Thymus (tissue), 11 donors: ENCODE results near the gene GABRE. TPM values are rescaled to one million over a fixed set of nuclear protein-coding genes. Genes with fewer than 3 reads are reported as not detected.

Experiments used
- DNase-seq, 9 donors: peaks; one replicate each; pipeline ENCODE4 v3.0.0-alpha.2; 2013; ENCODE audit warnings: low spot score in 9 of 9, low read depth in 6 of 9, missing footprints in 1 of 9
- H3K27ac ChIP-seq, 2 donors: one replicate each; pipeline ENCODE4 v1.5.1; 2013; ENCODE audit warnings: control low read depth in 1 of 2, low read depth in 1 of 2, low read length in 1 of 2, mild to moderate bottlenecking in 1 of 2, moderate library complexity in 1 of 2
- H3K27me3 ChIP-seq, 2 donors: one replicate each; pipeline ENCODE4 v1.5.1; 2013; ENCODE audit warnings: low read length in 1 of 2; ENCODE audit not compliant: control insufficient read depth in 2 of 2, insufficient read depth in 1 of 2
- H3K36me3 ChIP-seq, 2 donors: one replicate each; pipeline ENCODE4 v1.5.1; 2013; ENCODE audit warnings: low read length in 1 of 2, mild to moderate bottlenecking in 1 of 2, moderate library complexity in 1 of 2; ENCODE audit not compliant: control insufficient read depth in 2 of 2, insufficient read depth in 2 of 2
- H3K4me1 ChIP-seq, 2 donors: one replicate each; pipeline ENCODE4 v1.5.1; 2013; ENCODE audit warnings: low read length in 2 of 2; ENCODE audit not compliant: control insufficient read depth in 2 of 2, insufficient read depth in 2 of 2
- H3K4me3 ChIP-seq, 2 donors: one replicate each; pipeline ENCODE4 v1.5.1; 2013; ENCODE audit warnings: low read length in 2 of 2, control low read depth in 1 of 2, mild to moderate bottlenecking in 1 of 2
- H3K9me3 ChIP-seq, 2 donors: one replicate each; pipeline ENCODE4 v1.5.1; 2013; ENCODE audit warnings: low read length in 1 of 2, mild to moderate bottlenecking in 1 of 2; ENCODE audit not compliant: control insufficient read depth in 2 of 2, insufficient read depth in 1 of 2
- WGBS: extraction: QIAGEN DNeasy Blood & Tissue Kit; methylation state at CpG from one replicate; pipeline ENCODE4 v1.1.7; 2013; 5-methylcytosine and 5-hydroxymethylcytosine counted together
- polyA plus RNA-seq: library from polyadenylated mRNA; stranded (reverse); fragments of 200-250 nt; gene quantifications from one replicate; pipeline ENCODE4 v1.2.3, GENCODE V29; 2013
- total RNA-seq: library from RNA; stranded (reverse); fragments of 120-200 nt; gene quantifications from one replicate; pipeline ENCODE4 v1.2.4, GENCODE V29; 2013
- donor health status: healthy.

GABRE gene
- total and polyA plus RNA-seq, 2 donors = 2.9 to 13.4 TPM

DNA sequence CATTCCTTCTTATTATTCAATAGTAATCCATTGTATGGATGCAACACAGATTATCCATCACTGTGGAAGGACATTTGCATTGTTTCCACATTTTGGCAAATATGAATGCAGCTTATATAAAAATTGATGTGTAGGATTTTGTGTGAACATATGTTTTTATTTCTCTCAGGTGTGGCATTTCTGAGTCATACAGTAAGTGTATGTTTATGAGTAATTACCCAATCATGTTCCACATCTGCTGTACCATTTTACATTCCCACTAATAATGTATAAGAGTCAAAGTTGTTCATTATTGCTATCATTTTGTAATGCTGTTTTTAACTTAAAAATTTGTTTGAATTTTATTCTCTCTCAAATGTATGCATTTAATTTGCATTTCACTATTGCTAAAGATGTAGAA, 36.3 kb downstream of the GABRE start:
- Histone ChIP-seq H3K4me1 (no peaks in the 10 kb centered on the region), H3K27ac (no peak overlapping the region), H3K9me3 (no peaks in the 10 kb centered on the region), H3K36me3 (no peaks in the 10 kb centered on the region), H3K27me3 (no peaks in the 10 kb centered on the region), H3K4me3 (no peak overlapping the region)
- no peak for DNase-seq

DNA sequence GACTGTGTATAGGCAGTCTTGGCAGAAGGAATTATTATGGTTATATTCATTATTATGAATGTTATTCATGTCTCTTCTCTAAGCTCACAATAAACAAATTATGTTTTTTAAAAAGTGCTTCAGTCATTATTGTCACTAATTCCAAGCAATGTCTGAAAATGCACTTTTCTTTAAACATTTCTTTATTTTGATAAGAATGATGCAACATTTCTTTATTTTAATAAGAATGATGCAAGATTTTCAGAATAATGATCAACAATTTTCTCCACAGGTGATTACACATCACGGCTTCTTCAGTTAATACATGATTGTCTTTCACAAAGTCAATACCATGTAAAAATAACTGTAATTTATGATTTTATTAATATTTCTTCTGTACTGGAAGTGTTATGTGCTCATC, 39.1 kb downstream of the GABRE start:
- 94% methylated on average over 1 of the region's 1 CpG for WGBS
- Histone ChIP-seq H3K9me3 (no peaks in the 10 kb centered on the region), H3K4me3 (no peak overlapping the region), H3K27ac (no peak overlapping the region), H3K36me3 (no peaks in the 10 kb centered on the region), H3K27me3 (no peaks in the 10 kb centered on the region), H3K4me1 (no peaks in the 10 kb centered on the region)
- DNase-seq = no peak

DNA sequence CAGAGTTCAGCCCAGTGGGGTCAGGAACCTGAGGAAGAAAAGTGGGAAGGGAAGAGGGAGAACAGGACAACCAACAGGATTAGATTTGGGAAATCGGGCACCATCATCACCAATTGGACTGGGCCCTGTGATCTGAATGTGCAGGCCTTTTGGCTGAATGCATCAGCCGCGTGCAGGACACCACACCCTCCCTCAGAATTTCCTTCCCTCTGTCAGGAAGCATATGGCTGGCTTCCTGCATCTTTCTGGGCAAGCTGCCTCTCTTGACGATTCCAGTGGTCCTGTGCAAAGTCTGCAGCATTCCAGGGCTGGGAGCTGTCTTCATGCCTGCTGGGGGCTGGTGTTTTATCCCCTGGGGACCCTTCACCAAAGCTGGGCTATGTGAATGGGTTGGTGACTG, 45.4 kb downstream of the GABRE start:
- WGBS = 48% methylated on average over 4 of the region's 4 CpGs

DNA sequence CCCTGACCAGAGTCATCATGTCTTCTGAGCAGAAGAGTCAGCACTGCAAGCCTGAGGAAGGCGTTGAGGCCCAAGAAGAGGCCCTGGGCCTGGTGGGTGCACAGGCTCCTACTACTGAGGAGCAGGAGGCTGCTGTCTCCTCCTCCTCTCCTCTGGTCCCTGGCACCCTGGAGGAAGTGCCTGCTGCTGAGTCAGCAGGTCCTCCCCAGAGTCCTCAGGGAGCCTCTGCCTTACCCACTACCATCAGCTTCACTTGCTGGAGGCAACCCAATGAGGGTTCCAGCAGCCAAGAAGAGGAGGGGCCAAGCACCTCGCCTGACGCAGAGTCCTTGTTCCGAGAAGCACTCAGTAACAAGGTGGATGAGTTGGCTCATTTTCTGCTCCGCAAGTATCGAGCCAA, 50.8 kb downstream of the GABRE start:
- Histone ChIP-seq H3K27me3 (no peaks in the 10 kb centered on the region), H3K4me1 (no peaks in the 10 kb centered on the region), H3K27ac (no peak overlapping the region), H3K36me3 (no peaks in the 10 kb centered on the region), H3K4me3 (no peak overlapping the region), H3K9me3 (peaks cover 0 to 33% of the 10 kb centered on the region in 2 donors)
- no peak for DNase-seq
- WGBS = 95% methylated on average over 6 of the region's 6 CpGs

More for the DNA sequence above, 45.4 kb downstream of the GABRE start:
- Histone ChIP-seq H3K27me3 (no peaks in the 10 kb centered on the region), H3K27ac (no peak overlapping the region), H3K4me3 (no peak overlapping the region), H3K36me3 (no peaks in the 10 kb centered on the region), H3K4me1 (no peaks in the 10 kb centered on the region), H3K9me3 (peaks cover 0 to under 1% of the 10 kb centered on the region in 2 donors)
- DNase-seq = no peak

DNA sequence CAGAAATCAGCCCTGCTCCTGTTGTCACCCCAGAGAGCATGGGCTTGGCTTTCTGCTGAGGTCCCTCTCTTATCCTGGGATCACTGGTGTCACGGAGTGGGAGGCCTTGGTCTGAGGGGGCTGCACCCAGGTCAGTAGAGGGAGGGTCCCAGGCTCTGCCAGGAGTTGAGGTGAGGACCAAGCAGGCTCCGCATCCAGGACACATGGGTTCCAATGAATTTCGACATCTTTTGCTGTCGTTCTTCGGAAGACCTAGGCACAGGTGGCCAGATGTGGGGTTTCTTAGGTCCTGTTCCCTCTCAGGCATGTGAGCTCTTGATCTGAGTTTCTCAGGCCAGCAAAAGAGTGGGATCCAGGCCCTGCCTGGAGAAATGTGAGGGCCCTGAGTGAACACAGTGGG, 51.8 kb downstream of the GABRE start:
- 97% methylated on average over 5 of the region's 5 CpGs for WGBS
- peaks cover 0 to 33% of the 10 kb centered on the region in 2 donors for H3K9me3 ChIP-seq
- H3K27me3 ChIP-seq = no peaks in the 10 kb centered on the region
- H3K36me3 ChIP-seq = no peaks in the 10 kb centered on the region
- no peak overlapping the region for H3K4me3 ChIP-seq
- DNase-seq = no peak
- no peaks in the 10 kb centered on the region for H3K4me1 ChIP-seq
- no peak overlapping the region for H3K27ac ChIP-seq

DNA sequence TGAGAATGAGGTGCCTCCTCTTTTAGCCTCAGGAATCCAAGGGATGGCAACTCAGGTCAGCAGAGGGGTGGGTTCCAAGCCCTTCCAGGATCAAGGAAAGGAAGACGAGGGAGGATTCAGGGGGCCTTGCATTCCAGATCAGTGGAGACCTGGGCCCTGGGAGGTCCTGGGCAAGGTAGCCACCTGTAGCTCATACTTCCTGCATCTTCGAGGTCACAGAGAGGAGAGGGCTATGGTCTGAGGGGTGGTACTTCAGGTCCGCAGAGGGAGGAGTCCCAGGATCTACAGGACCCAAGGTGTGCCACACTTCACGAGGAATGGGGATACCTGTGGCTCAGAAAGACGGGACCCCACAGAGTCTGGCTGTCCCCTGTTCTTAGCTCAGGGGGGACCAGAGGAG, 52.6 kb downstream of the GABRE start:
- no peak for DNase-seq
- no peaks in the 10 kb centered on the region for H3K4me1 ChIP-seq
- H3K36me3 ChIP-seq = no peaks in the 10 kb centered on the region
- H3K9me3 ChIP-seq = peaks cover 0 to 33% of the 10 kb centered on the region in 2 donors
- H3K27ac ChIP-seq = no peak overlapping the region
- H3K4me3 ChIP-seq = no peak overlapping the region
- 93% methylated on average over 5 of the region's 5 CpGs for whole genome bisulfite sequencing
- no peaks in the 10 kb centered on the region for H3K27me3 ChIP-seq

DNA sequence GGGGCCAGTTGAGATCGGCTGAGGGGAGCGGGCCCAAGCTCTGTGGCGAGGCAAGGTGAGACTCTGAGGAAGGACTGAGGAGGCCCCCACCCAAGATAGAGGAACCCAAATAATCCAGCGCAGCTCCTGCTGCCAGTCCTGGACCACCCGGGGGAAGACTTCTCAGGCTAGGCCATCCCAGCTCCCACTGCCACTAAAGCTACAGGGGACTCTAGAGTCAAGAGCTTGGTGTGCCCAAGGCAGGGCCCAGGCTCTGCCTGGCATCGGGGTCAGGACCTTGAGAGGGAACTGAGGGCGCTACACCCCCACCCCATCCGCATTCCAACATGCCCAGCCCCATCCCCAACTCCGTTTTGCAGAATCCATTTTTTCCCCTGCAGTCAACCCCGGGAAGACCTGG, 53.2 kb downstream of the GABRE start:
- Histone ChIP-seq H3K27me3 (no peaks in the 10 kb centered on the region), H3K27ac (no peak overlapping the region), H3K4me3 (no peak overlapping the region), H3K36me3 (no peaks in the 10 kb centered on the region), H3K9me3 (peaks cover 0 to 33% of the 10 kb centered on the region in 2 donors), H3K4me1 (no peaks in the 10 kb centered on the region)
- 97% methylated on average over 10 of the region's 10 CpGs for WGBS
- DNase-seq = no peak

DNA sequence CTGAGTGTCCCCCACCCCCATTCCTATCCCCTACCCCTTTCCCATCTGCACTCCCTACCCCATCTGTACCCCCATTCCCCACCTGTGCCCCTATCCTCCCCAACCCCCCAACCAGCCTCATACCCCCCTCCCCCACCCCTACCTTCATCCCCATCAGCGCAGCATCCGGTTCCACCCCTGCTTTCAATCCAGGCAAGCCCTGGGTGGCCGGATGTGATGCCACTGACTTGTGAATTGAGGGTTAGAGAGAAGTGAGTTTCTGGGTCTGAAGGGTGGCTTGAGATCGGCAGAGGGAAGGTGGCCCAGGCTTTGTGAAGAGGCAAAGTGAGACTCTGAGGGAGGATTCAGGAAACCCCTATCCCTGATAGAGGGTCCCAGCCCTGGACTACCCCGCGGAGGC, 53.9 kb downstream of the GABRE start:
- Histone ChIP-seq H3K27me3 (no peaks in the 10 kb centered on the region), H3K36me3 (no peaks in the 10 kb centered on the region), H3K4me1 (no peaks in the 10 kb centered on the region), H3K9me3 (peaks cover 0 to 33% of the 10 kb centered on the region in 2 donors), H3K4me3 (no peak overlapping the region), H3K27ac (no peak overlapping the region)
- DNase-seq = no peak
- 74% methylated on average over 6 of the region's 6 CpGs for WGBS

DNA sequence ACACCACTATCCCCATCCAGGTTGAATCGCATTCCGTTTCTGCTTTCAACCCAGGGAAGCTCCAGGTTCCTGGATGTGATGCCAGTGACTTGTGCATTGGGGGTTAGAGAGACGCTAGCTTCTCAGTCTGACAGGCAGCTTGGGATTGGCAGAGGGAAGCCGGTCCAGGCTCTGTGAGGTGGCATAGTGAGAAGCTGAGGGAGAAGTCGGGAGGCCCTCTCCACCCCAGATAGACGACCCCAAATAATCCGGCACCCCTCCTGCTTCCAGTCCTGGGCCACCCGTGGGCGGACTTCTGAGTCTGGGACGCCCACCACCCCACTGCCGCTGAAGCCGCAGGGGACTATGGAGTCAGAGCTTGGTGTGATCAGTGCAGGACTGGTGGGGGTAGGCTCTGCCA, 54.4 kb downstream of the GABRE start:
- Histone ChIP-seq H3K4me3 (no peak overlapping the region), H3K4me1 (no peaks in the 10 kb centered on the region), H3K27me3 (no peaks in the 10 kb centered on the region), H3K36me3 (no peaks in the 10 kb centered on the region), H3K9me3 (peaks cover 0 to 33% of the 10 kb centered on the region in 2 donors), H3K27ac (no peak overlapping the region)
- 97% methylated on average over 12 of the region's 12 CpGs for WGBS
- DNase-seq = no peak

DNA sequence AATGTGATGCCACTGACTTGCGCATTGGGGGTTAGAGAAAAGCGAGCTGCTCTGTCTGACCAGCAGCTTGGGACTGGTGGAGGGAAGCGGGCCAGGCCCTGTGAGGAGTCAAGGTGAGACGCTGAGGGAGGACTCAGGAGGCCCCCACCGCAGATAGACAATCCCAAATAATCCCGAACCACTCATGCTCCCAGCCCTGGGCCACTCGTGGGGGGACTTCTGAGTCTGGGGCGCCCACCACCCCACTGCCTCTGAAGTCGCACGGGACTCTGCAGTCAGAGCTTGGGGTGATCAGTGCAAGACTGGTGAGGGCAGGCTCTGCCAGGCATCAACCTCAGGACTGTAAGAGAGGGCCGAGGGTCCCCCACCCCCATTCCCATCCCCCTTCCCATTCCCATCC, 54.9 kb downstream of the GABRE start:
- 99% methylated on average over 11 of the region's 11 CpGs for WGBS
- H3K27ac ChIP-seq = no peak overlapping the region
- DNase-seq = no peak

More for the DNA sequence above, 54.9 kb downstream of the GABRE start:
- Histone ChIP-seq H3K4me1 (no peaks in the 10 kb centered on the region), H3K9me3 (peaks cover 0 to 33% of the 10 kb centered on the region in 2 donors), H3K27me3 (no peaks in the 10 kb centered on the region), H3K4me3 (no peak overlapping the region), H3K36me3 (no peaks in the 10 kb centered on the region)
